Measurements from ENCODE around the gene C12orf43.

C12orf43 gene

DNA sequence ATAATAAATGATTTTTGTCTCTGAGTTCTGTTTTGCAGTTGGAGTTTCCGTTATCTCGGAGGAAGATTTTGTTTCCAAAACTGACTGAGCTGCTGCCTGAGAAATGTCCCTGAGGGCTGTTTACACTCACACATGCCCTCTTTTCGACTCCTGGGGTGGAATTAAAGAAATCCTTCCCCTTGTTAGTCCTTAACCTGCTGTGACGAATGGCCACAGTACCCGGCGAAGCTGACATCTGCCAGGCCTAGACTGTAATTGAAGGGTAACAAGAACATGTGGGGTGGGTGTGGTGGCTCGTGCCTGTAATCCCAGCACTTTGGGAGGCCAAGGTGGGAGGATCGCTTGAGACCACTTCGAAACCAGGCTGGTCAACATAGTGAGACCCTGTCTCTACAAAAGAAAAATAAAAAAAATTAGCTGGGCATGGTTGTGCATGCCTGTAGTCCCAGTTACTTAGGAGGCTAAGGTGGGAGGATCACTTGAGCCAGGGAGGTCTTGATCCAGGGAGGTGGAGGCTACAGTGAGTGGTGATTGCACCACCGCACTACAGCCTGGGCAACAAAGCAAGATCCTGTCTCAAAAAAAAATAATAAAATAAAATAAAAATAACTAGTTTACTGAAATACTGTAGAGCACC is 14.4 kb upstream of the C12orf43 start:
- no peak for DNase-seq (ENCODE audit: low read depth)

DNA sequence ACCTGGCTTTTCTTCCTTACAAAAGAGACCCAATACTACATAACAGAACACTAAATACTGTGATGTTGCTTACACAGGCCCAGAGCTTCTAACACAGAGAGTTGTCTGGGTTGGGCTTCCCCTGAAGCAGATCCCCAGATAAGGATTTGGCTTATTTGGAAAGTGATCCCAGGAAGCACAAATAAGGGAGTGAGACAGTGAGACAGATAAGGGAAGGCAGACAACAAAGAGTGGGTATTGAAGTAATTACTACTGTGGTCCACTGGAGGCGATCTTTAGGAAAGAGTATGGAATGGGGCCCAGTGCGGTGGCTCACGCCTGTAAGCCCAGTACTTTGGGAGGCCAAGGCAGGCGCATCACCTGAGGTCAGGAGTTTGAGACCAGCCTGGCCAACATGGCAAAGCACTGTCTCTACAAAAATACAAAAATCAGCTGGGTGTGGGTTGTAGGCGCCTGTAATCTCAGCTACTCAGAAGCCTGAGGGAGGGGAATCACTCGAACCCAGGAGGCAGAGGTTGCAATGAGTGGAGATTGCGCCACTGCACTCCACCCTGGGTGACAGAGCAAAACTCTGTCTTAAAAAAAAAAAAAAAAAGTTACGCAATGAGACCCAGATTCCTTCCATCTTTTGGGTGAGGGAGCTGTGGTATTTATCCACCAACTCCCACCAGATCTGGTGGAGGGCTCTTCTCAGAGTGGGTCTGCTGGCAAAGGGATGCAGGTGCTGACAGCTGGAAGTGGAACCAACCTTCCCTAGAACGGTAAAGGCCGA is 10.2 kb upstream of the C12orf43 start:
- DNase-seq (ENCODE audit: low read depth), result no peak

DNA sequence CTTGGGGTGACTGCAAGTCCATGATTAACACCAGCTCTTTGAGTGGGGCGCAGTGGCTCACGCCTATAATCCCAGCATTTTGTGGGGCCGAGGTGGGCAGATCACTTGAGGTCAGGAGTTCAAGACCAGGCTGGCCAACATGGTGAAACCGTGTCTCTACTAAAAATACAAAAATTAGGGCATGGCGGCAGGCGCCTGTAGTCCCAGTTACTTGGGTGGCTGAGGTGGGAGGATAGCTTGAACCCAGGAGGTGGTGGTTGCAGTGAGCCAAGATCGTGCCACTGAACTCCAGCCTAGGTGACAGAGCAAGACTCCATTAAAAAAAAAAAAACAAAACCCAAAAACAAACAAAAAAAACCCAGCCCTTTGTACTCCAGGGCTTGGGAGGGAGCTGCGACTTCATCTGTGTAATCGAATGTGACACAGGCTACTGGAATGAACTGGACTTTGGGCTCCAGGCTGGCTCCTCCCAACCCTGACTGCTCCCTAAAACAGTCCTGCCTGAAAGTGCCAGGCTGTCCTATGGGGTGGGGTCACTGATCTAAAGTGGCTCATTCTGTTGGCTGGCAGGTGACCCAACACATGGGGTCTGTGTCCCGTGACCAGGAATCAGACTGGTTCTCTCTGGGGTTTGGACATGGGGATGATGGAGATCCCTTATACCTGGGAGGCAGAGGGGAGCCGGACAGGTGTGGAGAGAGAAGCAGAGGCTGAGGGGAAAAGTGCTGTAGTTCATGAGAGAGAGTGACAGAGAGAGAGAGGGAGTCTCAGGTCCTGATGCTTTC is 9.3 kb upstream of the C12orf43 start:
- DNase-seq (ENCODE audit: low read depth), result no peak

DNA sequence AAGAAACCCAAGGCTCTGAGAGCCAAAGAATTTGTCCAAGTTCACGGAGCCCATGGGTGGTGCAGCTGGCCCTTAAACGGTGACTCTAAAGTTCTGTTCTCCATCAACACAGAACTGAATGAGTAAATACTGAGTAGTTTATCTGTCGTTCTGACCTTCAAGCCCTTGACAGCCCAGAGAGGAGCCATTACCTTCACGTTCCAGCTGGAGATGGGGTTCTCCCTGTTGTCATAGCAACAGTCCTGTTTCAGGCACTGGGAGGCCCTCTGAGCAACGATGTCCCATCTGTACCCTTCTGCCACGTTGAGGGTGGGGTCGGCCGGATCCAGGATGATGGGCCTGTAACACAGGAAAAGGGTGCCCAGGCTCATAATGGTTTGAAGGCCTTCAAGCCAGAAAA is 7.5 kb upstream of the C12orf43 start:
- no peak for DNase-seq (ENCODE audit: low read depth)

DNA sequence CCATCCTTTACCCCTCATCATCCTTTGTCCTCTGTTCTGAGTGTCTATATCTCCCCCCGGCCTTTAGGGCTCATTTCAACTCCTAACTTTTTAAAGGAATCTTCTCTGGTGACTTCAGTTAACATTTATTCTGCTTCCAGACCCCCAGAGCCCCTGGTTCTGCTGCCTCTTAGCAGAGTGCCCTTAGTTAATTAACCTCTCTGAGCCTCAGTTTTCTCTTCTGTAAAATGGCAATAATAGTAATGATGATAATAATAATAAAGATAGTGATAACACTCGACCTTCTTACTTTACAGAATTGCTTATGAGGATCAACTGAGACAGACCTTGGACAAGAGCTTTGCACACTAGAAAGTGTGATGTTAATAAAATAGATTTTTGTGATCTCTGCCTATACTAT is 6.4 kb upstream of the C12orf43 start:
- no peak for DNase-seq (ENCODE audit: low read depth)

DNA sequence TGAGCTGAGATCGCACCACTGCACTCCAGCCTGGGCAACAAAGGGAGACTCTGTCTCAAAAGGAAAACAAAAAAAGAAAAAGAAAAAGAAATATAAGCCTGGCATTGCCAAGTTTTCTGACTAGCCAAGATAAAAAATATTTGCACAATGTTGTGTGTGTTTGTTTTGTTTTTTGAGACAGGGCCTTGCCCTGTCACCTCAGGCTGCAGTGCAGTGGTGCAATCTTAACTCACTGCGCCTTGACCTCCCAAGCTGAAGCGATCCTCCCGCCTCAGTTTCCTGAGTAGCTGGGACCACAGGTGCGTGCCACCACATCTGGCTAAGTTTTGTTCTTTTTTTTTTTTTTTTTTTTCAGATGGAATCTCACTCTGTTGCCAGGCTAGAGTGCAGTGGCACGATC is 5.5 kb upstream of the C12orf43 start:
- DNase-seq (ENCODE audit: low read depth), result no peak

DNA sequence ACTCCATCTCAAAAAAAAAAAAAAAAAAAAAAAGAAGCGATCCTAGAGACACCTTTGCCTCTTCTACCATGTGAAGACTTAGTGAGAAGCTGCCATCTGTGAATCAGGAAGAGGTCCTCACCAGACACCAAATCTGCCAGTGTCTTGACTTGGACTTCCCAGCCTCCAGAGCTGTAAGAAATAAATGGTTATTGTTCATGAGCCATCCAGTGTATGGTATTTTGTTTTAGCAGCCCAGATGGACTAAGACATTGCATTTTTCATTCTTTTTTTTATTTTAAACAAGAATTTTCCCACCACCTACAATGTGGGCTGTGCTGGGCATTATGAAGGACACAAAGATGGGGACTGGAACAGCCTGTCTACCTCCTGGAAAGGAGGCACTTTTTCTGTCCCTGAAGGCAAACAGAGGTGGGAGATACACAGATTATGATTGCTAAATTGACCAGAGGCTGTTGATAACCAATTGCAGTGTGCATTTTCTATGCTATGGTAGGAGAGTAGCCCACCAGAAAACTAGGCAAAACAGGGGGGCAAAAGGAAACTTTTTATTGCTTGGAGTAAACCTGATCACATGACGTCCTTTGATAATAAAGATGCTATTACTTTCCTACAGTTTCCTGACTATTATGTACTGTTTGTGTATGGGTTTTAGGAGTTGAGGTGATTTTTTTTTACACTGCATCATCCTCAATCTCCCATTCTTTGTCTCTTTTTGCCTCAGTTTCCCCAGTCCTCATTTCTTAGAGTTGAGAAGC is 2.8 kb upstream of the C12orf43 start:
- no peak for DNase-seq (ENCODE audit: low read depth)

DNA sequence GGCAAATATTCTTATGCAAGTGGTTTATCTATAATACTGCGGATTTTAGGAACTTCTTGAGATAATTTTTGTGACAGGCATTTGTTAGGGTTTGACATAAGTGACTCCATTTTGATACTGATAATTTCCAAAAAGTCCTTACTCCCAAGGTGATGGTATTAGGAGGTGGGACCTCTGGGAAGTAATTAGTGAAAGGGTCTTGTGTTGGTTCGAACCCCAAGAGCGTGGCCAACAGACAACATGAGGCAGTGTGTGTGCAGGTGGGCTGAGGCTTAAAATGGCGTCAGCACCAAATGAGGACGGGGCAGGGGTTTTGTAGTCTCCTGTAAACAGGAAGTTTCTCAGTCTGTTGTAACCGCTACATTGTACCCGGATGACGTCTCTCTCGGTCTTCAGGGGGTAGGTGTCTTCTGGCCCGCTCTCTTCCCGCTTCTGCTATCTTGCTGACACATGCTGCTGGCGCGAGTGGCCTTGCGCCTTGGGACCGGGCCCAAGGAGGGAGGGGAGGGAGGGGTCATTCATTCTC is 1.7 kb upstream of the C12orf43 start:
- DNase-seq (ENCODE audit: low read depth), result no peak

DNA sequence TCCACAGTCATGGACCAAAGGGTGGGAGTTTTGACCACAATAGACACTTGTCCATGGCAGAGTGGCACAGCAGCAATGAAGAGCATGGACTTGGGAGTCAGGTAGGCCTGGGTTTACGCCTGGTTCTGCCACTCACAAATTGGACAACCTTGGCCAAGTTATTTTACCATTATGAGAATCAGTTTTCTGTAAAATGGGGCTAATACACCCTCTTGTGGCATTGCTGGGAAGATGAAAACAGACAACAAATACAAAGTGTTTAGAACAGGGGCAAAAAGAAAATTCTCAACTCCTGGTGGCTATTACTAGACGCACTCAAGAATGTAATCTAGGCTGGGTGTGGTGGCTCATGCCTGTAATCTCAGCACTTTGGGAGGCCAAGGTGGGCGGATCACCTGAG is 2.6 kb downstream of the C12orf43 start:
- no peak for DNase-seq (ENCODE audit: low read depth)

DNA sequence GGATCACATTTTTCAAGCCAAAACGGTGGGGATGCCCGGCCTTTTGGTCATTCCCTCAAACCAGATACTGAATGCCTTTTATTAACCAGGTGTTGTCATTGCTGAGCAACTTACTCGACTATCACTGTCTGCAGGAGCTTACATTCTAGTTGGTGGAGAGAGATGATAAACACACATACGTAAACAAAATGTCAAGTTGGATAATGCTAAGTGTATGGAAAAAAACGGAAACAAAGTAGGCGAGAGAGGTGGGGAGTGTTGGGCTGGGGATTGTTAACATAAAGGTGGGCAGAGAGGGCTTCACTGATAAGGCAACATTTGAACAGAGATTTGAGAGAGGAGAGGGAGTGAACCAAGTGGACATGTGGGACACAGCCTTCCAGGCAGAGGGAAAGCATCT is 4.5 kb downstream of the C12orf43 start:
- DNase-seq (ENCODE audit: low read depth), result no peak

DNA sequence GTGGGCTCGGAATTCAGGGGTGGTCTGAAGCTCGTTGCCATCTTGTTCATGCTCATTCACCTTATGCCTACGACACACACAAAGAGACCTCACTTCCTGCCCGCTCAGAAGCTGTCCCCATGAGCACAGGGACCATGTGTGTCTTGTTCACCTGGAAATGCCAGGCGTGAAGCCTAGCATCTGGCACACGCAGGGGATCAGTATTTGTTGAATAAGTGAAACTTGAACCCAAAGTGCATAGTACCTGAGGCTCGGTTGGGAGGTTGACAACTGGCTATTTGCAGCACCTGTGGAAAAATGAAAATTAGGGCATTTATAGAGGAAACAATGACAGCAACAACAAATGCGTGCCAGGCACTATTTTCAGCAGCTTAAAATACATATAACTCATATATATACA is 5.4 kb downstream of the C12orf43 start:
- DNase-seq (ENCODE audit: low read depth), result no peak

DNA sequence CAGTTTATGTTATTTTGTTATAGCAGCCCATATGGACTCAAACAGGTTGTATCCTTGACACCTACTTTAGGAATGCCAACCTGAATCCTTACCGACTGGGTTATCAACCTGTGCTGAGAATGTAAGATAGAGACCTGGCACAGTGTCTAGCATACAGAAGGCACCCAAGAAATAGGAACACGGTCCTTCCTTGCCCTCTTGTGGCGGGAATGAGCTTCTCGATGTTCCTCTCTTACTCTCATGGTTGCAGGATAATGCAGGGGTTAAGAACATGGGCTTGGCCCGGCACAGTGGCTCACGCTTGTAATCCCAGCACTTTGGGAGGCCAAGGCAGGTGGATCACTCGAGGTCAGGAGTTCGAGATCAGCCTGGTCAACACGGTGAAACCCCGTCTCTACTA is 6.5 kb downstream of the C12orf43 start:
- no peak for DNase-seq (ENCODE audit: low read depth)

DNA sequence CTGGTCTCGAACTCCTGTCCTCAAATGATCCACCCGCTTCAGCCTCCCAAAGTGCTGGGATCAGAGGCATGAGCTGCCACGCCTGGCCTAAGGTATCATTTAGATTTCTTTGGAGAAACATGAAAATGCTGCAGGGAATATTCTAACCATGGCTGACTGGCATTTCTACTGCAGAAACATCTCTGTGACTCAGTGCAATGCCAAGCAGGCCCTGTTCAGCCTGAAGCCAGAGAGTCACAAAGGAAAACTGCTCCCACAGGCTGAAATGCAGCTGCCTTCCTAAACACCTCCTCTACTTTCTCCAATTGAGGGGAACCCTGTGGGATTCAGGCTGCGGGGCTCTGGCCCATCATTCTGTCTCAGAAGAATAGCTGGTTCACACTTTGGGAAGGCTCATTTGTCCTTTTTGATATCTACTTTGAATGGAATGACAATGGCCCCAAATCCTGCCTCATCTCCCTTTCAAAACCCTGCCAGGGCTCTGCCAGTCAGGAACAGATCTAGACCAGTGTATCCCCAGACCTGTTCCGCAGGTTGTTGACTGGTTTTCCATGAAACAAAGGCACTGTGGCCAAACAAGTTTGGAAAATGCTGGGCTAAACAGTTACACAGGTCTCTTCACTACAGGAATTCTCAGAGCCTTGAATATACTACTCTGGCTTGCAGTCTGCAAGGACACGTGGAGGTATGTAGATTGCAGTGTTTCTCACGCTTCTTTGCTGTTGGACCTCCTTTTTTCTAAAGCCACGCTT is 7.8 kb downstream of the C12orf43 start:
- no peak for DNase-seq (ENCODE audit: low read depth)

DNA sequence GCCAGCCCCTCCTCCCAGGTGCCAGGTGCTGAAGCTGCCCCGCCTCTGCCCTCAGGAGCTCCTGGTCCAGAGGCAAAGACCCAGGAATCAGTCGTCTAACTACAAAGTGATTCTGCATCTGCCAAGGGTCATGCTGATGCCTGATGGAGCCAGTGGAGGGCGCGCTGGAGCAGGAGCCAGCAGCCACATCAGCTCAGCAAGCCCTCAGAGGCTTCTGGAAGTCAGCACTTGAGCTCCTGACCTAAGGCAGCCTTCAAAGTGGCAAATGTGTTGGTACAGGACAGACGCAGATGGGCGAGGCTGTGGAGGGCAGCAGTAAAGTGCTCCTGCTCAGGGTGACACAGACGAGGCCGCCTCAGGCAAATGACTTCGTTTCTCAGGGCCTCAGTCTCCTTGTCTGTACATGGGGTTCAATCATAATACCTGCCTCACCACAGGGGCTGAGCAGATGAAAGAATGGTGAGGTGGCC is 10.9 kb downstream of the C12orf43 start:
- DNase-seq (ENCODE audit: low read depth), result no peak

DNA sequence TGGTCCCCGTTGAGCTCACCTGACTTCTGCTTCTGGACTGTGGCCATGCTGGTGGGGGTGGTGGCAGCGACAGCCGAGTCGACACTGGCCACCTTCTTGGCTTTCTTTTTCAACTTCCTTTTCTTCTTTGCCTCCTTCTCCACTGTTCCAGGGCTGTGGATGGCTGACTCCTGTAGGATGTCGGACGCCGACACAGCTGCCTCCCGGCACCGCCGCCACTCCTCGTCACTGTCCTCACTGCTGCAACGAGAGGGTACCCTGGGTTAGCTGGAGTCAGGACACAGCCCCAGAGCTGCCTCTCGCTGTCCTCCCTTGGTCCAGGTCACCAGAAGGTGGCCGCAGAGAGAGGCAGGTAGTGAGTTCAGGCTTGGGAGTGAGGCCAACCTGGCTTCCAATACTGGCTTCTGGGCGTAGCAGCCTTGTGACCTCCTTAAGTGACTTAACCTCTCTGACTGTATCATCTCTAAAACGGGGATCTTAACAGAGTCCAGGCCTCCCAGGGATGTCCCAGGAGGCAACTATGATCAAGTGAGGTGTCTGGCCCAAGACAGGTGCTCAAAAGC is 12.0 kb downstream of the C12orf43 start:
- DNase-seq (ENCODE audit: low read depth), result no peak

DNA sequence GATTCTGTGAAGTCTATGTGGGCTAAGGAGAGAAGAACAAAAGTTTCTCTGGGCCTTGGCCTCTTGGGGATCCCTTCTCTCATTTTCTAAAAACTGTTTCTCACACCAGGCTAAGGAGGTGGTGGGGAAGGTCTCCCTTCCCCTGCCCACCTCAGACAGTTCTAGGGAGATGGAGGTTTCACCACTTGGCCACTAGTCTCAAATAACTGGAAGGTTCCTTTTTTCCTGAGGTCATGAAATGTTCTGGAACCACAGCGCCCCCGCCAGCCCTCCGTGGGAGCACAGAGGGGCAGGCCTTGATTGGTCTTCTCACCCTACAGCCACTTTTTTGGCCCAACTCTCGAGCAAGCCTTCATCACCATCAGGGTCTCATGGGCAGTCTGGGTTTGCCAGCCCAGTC is 12.6 kb downstream of the C12orf43 start:
- DNase-seq (ENCODE audit: low read depth), result no peak

DNA sequence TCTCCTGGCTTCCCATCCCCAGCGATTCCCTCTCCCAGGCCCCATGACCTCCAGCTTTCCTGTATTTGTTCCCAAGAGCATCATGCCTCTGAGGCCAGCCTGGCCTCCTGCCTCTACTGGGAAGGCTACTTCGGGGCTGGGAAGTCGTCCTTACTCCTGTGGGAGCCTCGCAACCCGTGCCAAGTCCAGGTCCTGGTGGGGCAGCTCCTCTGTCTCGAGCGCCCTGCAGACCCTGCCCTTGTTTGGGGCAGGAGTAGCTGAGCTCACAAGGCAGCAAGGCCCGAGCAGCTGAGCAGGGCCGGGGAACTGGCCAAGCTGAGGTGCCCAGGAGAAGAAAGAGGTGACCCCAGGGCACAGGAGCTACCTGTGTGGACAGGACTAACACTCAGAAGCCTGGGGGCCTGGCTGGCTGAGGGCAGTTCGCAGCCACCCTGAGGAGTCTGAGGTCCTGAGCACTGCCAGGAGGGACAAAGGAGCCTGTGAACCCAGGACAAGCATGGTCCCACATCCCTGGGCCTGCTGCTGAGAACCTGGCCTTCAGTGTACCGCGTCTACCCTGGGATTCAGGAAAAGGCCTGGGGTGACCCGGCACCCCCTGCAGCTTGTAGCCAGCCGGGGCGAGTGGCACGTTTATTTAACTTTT is 14.3 kb downstream of the C12orf43 start:
- no peak for DNase-seq (ENCODE audit: low read depth)

DNA sequence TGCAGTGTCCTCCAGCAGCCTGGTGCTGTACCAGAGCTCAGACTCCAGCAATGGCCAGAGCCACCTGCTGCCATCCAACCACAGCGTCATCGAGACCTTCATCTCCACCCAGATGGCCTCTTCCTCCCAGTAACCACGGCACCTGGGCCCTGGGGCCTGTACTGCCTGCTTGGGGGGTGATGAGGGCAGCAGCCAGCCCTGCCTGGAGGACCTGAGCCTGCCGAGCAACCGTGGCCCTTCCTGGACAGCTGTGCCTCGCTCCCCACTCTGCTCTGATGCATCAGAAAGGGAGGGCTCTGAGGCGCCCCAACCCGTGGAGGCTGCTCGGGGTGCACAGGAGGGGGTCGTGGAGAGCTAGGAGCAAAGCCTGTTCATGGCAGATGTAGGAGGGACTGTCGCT is 15.2 kb downstream of the C12orf43 start:
- no peak for DNase-seq (ENCODE audit: low read depth)

DNA sequence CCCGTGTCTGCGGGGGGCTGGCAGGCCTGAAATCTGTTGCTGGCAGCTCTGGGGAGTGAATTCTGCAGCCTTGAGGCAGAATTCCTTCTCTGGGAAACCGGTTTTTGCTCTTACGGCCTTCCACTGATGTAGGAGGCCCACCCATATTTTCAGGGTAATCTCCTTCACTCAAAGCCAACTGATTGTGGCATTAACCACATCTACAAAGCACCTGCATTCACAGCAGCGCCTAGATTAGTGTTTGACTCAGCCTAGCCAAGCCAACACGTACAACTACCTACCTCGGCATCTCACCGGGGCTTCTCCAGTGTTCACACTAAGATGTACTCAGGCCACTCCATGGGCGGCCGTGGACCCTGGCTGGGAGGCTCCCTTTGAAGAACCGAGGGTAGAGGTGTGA is 15.8 kb downstream of the C12orf43 start:
- no peak for DNase-seq (ENCODE audit: low read depth)
